HepG2 (cell line): ENCODE measurements around the gene INA. TPM values are rescaled to one million over a fixed set of nuclear protein-coding genes. Genes with fewer than 3 reads are reported as not detected.

Experiments used
- CAMTA2 ChIP-seq: sonication (generic); formaldehyde crosslinking; IDR thresholded peaks from 2 replicates; pipeline ENCODE4 v1.4.0; 2020; ENCODE audit warnings: mild to moderate bottlenecking, missing genetic modification reagents, borderline replicate concordance
- RNF2 ChIP-seq: fragments of 450-650 bp; conservative IDR thresholded peaks from 2 replicates; pipeline ENCODE4 v1.6.1; 2016; ENCODE audit warnings: low read depth
- ZBTB40 ChIP-seq, 2 experiments: fragments of 450-650 bp in 1 of 2; sonication (generic) in 1 of 2; formaldehyde crosslinking in 1 of 2; IDR thresholded peaks; 2 replicates each; pipeline versions ENCODE4 v1.6.1 to v1.8.0; 2016 to 2022; ENCODE audit warnings: antibody characterized with exemption in 1 of 2, mild to moderate bottlenecking in 1 of 2, missing genetic modification reagents in 1 of 2
- ZNF142 ChIP-seq: sonication (generic); formaldehyde crosslinking; IDR thresholded peaks from 2 replicates; pipeline ENCODE4 v1.4.0; 2020; ENCODE audit warnings: missing genetic modification reagents
- polyA plus RNA-seq, 8 experiments: library from polyadenylated mRNA; depleted of rRNA in 3 of 8; stranded (reverse) in 7 of 8; unstranded in 1 of 8; fragments of >200 nt; fragmentation: Illumina TruSeq in 4 of 8; extraction: Trizol in 4 of 8; gene quantifications; 2 replicates each; pipeline versions ENCODE4 v1.2.1 to v1.2.3, GENCODE V29; 2011 to 2016; ENCODE audit warnings: low read depth in 4 of 8, missing spikeins in 1 of 8, mixed read lengths in 1 of 8; ENCODE audit not compliant: insufficient read depth in 1 of 8
- total RNA-seq, 5 experiments: library from RNA; depleted of rRNA; stranded (reverse); fragments of >200 nt; fragmentation: Illumina TruSeq; extraction: Trizol; gene quantifications; 2 replicates each; pipeline ENCODE4 v1.2.3, GENCODE V29; 2016; ENCODE audit warnings: low read depth in 1 of 5

INA gene
- total and polyA plus RNA-seq, 2 of the 13 experiments (the other 11 are each of a cell fraction or from before 2014, with no cell fraction given): 0.04 to 0.13 TPM

GRCh38 chr10:103280031-103280430 lies 3.1 kb downstream of the INA start (continued):
- TF ChIP-seq ZNF142 (CRISPR knock-in tag) (no peak), CAMTA2 (no peak), RNF2 (no peak), ZBTB40 (IDR thresholded peaks at IDR 0.05) (no peak), ZBTB40 (CRISPR knock-in tag; IDR thresholded peaks at IDR 0.05) (no peak)
- TF ChIP-seq, all 625 proteins: peak for 0
